Measurements from ENCODE around the gene FAM120AOS. TPM values are rescaled to one million over a fixed set of nuclear protein-coding genes. Genes with fewer than 3 reads are reported as not detected.
"Not testable (repeated sequence)": the region's sequence is repeated elsewhere in the genome, so short reads cannot be mapped to it uniquely, and the experiment has no call there.

Gene FAM120AOS
- polyA plus RNA-seq, 1 donor = 66.8 TPM

GRCh38 chr9:93440896-93441580 is 12.3 kb downstream of the FAM120AOS start:
- no peak for DNase-seq

DNA sequence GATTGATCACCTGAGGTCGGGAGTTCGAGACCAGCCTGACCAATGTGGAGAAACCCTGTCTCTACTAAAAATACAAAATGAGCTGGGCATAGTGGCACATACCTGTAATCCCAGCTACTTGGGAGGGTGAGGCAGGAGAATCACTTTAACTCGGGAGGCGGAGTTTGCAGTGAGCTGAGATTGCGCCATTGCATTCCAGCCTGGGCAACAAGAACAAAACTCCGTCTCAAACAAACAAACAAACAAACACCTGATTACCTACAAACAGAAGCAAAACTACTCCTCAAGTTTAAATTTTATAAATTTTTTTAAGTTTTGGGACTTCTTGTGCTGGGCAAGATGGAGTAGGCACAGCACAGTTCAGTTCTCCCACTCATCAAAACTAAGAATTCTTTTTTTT is 14.1 kb downstream of the FAM120AOS start:
- DNase-seq = not testable (repeated sequence)

DNA sequence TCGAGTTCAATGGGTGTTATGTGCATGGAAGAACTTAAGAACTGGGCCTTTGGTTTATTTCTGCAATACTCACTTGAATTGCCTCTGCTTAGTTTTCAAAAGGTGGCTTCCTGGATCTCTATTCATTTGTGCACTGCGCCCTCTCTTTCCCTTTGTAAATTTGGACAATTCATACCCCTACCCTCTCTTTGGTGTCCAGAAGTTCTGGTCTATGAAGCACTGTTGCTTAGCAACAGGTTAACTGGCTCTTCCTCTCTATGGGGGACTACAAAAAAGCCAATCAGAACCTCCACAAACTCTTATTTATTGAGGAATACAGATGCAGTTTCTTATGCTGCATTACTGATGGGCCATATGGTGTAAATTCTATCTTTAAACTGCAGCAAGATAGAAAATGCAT is 15.4 kb downstream of the FAM120AOS start:
- no peak for DNase-seq

- DNase-seq = no peak
Observed at GRCh38 chr9:93436655-93437407, 16.6 kb downstream of the FAM120AOS start.

DNA sequence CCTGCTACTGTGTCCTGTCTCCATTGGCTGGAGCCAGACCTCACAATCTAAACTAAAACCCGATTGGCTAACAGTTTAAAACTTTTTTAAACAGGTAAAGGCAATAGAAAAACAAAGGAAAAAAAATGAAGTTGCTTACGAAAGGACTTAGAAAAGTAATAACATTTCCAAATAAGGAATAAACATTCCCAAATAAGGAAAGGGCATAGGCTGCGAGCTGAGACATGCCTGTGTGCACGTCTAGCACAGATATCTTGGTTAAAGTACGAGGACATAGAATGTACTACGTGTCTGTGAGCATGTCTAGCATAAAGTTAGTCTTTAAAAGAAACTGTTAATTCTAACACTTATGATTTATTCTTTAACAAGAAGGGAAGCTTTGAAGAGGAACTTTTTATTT is 17.2 kb downstream of the FAM120AOS start:
- DNase-seq = no peak

GRCh38 chr9:93435386-93435785 is 18.0 kb downstream of the FAM120AOS start:
- DNase-seq = no peak

DNA sequence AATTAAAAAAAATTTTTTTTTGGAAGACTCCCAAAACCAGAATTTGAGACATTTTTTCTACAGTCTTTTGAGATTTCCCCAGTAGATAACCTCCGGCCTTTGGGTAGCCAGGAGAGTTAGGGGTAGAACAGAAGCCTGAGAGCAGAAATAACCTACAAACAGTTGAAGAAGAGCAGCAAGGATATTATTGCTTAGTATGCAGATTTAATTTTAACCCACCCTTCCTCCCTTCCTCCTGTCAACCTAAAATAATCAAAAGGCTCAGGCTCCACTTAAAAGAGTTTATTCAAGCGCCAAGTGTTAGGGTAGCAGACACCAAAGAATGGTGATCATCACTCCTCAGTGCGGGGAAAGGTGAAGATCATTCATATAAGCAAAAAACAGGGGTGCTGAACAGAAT is 19.3 kb downstream of the FAM120AOS start:
- DNase-seq = no peak

DNA sequence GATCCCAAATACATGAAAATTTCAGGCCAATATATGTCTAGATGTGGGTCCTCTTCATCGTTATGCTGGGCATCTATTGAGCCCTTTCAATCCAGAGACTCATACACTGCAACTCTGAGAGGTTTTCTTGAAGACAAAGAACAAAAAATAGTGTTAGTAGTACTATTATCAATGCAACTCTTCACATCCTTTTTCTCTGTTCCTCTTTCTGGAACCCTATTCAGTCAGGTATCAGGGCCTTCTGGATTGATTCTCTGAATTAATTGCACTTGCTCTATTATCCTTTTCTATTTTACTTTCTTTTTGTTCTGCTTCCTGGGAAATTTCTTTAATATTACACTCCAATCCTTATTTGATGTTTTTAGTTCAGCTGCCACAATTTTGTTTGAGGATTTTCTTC is 20.4 kb downstream of the FAM120AOS start:
- DNase-seq = no peak

DNA sequence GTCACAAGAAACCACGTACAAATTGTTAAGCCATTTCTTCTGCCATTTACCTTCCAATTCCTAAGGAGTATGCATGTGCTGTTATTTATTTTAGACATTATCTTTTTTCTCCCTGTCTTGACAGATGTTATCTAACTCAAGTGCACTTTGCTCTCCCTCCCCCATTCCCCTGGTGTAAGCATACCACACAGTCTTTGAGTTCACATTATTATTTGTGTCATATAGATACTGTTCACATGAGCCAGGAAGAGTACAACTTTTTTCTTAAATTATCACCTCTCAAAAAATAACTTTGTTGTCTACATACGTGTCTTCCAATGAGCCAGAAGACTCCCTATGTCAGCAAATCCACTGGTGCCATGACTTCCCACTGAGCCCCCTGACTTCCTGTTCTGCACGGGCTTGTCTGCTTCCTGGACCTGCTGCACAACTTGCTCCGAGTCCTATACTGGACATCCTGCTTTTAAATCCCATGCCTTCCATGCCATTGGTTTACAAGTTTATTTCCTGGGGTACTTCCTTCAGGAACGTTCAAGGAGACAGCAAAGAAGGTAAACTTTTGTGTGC is 21.8 kb downstream of the FAM120AOS start:
- DNase-seq = no peak

GRCh38 chr9:93427655-93428379 is 25.6 kb downstream of the FAM120AOS start:
- no peak for DNase-seq

- DNase-seq = no peak
Observed at GRCh38 chr9:93422977-93423616, 30.3 kb downstream of the FAM120AOS start.

DNA sequence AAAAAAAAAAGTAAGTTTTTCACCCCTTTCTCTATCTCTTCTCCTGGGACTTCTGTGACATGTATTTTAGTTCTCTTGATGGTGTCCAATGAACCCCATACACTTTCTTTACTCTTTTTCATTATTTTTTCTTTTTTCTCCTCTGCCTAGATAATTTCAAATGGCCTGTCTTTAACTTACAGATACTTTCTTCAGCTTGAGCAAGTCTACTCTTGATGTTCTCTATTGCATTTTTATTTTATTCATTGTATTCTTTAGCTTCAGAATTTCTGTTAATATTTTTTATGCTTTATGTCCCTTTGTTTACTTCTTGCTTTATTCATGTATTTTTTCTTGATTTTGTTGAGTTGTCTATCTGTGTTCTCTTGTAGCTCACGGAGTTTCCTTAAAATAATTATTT is 34.4 kb downstream of the FAM120AOS start:
- no peak for DNase-seq

GRCh38 chr9:93417538-93417937 is 35.8 kb downstream of the FAM120AOS start:
- DNase-seq = no peak

DNA sequence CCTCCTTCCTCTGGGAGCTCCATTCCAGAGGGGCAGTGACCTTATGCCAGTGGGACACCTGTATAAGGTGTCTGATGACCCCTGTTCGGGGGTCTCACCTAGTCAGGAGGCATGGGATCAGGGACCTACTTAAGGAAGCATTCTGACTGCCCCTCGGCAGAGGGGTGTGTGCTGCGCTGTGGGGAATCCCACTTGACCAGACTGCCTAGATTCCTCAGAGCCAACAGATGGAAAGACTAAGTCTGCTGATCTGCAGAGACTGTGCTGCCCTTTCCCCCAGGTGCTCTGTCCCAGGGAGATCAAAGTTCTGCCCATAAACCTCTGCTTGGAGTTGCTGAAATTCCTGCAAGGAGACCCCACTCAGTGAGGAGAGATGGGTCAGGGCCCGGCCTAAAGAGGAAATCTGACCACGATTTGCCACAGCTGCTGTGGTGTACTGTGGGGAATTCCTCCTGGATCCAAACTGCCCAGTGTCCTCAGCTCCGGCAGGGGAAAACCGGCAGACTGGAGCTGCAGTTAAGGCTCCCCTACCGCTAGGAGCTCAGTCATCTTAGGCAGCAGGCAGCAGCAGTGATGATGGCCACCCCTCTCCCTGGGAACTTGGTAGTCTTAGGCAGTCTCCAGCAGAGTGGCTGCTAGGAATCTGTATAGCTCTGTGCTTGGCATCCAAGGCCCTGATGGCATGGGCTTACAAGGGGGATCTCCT is 36.7 kb downstream of the FAM120AOS start:
- no peak for DNase-seq

DNA sequence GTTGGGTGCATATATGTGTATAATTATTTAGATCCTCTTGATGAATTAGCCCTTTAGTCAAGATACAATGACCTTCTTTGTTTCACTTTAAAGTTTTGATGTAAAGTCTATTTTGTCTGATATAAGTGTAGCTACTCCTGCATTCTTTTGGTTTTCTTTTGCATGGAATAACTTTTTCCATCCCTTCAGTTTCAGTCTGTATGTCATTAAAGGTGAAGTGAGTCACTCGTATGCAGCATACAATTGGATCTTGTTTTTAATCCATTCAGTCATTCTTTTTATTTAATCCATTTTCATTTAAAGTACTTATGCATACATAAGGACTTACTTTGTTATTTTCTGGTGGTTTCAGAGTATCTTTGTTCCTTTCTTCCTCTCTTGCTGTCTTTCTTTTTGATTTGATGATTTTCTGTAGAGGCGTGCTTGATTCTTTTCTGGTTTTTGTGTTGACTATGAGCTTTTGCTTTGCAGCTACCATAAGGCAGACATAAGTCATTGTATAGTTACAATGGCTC is 38.1 kb downstream of the FAM120AOS start:
- no peak for DNase-seq

DNA sequence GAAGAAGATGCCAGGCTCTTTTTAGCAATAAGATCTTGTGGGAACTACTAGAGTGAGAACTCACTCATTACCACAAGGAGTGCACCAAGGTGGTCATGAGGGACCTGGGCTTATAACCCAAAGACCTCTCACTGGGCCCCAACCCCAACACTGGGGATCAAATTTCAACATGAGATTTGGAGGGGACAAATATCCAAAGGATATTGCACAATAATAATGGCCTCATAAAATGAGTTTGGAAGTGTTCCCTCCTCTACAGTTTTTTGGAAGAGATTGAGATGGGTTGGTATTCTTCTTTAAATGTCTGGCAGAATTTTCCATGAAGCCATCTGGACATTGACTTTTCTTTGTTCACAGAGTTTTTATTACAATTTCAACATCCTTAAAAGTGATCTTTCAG is 39.9 kb downstream of the FAM120AOS start:
- DNase-seq = no peak

- no peak for DNase-seq
Observed at GRCh38 chr9:93406371-93406770, 47.0 kb downstream of the FAM120AOS start.

- DNase-seq = no peak
Observed at GRCh38 chr9:93398471-93398870, 54.9 kb downstream of the FAM120AOS start.

DNA sequence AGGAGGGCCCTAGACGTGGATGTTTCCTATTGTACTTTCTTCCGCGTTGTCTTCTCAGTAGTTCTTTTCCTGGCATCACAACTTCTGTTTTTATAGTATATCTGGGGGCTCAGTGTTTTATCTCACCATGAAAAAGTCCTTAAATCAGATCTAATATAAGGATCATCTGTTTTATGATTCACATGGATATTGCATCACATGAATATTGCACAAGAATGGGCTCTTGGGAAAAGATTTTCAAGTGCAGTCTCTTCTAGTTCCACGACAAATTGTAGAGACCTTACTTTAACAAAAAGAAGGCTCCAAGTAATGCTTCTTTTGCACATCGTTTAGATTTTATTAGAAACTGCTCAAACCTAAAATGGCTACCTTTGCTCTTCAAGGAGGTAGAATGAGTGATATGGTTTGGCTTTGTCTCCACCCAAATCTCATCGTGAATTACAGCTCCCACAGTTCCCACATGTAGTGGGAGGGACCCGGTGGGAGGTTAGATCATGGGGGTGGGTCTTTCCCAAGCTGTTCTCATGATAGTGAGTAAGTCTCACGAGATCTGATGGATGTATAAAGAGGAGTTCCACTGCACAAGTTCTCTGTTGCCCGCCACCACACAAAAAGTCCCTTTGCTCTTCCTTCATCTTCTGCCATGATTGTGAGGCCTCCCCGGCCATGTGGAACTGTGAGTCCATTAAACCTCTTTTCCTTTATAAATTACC is 55.6 kb downstream of the FAM120AOS start:
- no peak for DNase-seq

Measured in left kidney (tissue), 2 donors.